Caki2 (cell line): ENCODE data around the gene COL9A2. TPM values are rescaled to one million over a fixed set of nuclear protein-coding genes. Genes with fewer than 3 reads are reported as not detected.
"Not testable (repeated sequence)": the region's sequence is repeated elsewhere in the genome, so short reads cannot be mapped to it uniquely, and the experiment has no call there.

Experiments used
- DNase-seq: peaks from one replicate; pipeline ENCODE4 v3.0.0-alpha.2; 2015; ENCODE audit warnings: low read depth
- in situ Hi-C: cut with HindIII; loops from 2 replicates; pipeline ENCODE4 v1.10.0; 2016; ENCODE audit warnings: low sequenced_read_pairs, low pct_unique_long_range_greater_than_20kb, mixed read lengths
- total RNA-seq: library from RNA; depleted of rRNA; stranded (reverse); fragments of >200 nt; shearing (Covaris generic); gene quantifications from 2 replicates; pipeline ENCODE4 v1.2.3, GENCODE V29; 2014; ENCODE audit warnings: low replicate concordance; rRNA removed

The COL9A2 gene
- not detected in 2 replicates for total RNA-seq

- in situ Hi-C loops, result no loop called here
- DNase-seq, result no peak
These were observed at the start of gene COL9A2 for GRCh38 chr1:40316595-40317393. TSS of gene COL9A2 (minus strand) at chr1:40317286. CDS start at chr1:40317197, 89 bp downstream.

- DNase-seq, result no peak
- in situ Hi-C loops, result no loop called here
These were observed 46.6 kb upstream of the COL9A2 start for GRCh38 chr1:40363721-40364120.

GRCh38 chr1:40362699-40363098 is 45.6 kb upstream of the COL9A2 start:
- in situ Hi-C loops, result no loop called here
- DNase-seq, result peak; percentile 24

GRCh38 chr1:40362199-40362598 is 45.1 kb upstream of the COL9A2 start:
- in situ Hi-C loops, result no loop called here
- DNase-seq, result no peak

- no peak for DNase-seq
- in situ Hi-C loops, result no loop called here
These were observed 44.6 kb upstream of the COL9A2 start for GRCh38 chr1:40361637-40362036.

GRCh38 chr1:40361201-40361600 is 44.1 kb upstream of the COL9A2 start:
- no peak for DNase-seq
- in situ Hi-C loops, result no loop called here

GRCh38 chr1:40360631-40361030 is 43.5 kb upstream of the COL9A2 start:
- no peak for DNase-seq
- in situ Hi-C loops, result no loop called here

- in situ Hi-C loops, result no loop called here
- DNase-seq, result no peak
These were observed 40.5 kb upstream of the COL9A2 start for GRCh38 chr1:40357625-40358024.

GRCh38 chr1:40353082-40353481 is 36.0 kb upstream of the COL9A2 start:
- in situ Hi-C loops, result no loop called here
- no peak for DNase-seq

- in situ Hi-C loops, result no loop called here
- DNase-seq, result no peak
These were observed 35.0 kb upstream of the COL9A2 start for GRCh38 chr1:40352126-40352525.

GRCh38 chr1:40351124-40351523 is 34.0 kb upstream of the COL9A2 start:
- in situ Hi-C loops, result no loop called here
- DNase-seq, result no peak

- no peak for DNase-seq
- in situ Hi-C loops, result no loop called here
These were observed 33.3 kb upstream of the COL9A2 start for GRCh38 chr1:40350391-40350790.

- no peak for DNase-seq
- in situ Hi-C loops, result no loop called here
These were observed 27.5 kb upstream of the COL9A2 start for GRCh38 chr1:40344597-40344996.

- DNase-seq, result not testable (repeated sequence)
These were observed 25.3 kb upstream of the COL9A2 start for GRCh38 chr1:40342381-40342717.

GRCh38 chr1:40341491-40342380 is 24.6 kb upstream of the COL9A2 start:
- no peak for DNase-seq

More at GRCh38 chr1:40342381-40342717, 25.3 kb upstream of the COL9A2 start:
- in situ Hi-C loops, result not testable (repeated sequence)

GRCh38 chr1:40339420-40340323 is 22.6 kb upstream of the COL9A2 start:
- no peak for DNase-seq
- in situ Hi-C loops, result no loop called here

More at GRCh38 chr1:40341491-40342380, 24.6 kb upstream of the COL9A2 start:
- in situ Hi-C loops, result no loop called here

- peak; percentile 65 for DNase-seq
- in situ Hi-C loops, result no loop called here
These were observed 21.8 kb upstream of the COL9A2 start for GRCh38 chr1:40338745-40339419.

- in situ Hi-C loops, result no loop called here
- DNase-seq, result no peak
These were observed 20.4 kb upstream of the COL9A2 start for GRCh38 chr1:40337443-40337842.
